Measurements from ENCODE around the gene NUDT12.

NUDT12 gene

DNA sequence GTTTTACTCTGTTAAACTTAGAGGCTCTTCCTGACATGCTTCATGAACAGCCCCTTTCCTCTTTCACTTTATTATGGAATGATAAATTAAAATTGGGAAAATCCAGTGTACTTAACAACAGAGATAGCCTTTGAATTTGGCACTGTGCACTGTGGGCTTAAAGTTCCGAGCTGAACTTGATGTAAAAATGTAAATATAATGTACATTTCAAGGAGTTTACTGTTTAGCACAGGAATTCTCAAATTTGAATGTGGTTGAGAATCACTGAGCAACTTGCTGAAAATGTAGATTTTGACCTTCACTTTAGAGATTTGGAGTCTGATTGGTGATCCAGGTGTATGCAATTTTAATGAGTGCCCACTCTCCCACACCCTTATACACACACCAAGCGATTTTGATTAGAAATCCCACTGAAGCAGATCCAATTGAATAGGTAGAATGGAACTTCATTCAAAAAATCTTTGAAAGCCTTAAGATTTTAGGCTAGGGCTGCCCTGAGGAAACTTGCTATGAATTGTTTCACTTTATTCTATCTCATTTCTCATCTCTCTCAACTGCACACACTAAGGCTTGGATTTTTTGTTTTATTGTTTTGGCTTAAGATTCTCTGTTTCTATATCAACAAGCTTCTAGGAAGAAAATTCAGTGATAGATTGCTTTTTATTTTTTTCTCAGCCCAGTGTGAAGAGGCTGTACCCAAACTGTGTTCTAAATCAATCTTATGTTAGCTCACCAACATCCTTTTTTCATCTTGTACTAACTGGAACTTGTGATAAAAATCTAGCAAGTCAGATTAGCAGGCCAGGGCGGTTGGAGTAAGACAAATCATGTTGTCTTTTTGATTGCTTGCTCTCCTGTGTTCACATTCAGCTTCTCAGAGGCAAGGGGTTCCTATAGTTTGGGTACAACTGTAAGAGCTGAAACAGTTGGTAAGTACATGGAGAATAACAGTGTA, 22.9 kb downstream of the NUDT12 start:
- TF ChIP-seq ZBTB7A (IDR thresholded peaks at IDR 0.05; ENCODE audit: low read depth): no peak
- no peak for TF ChIP-seq CREB1 (IDR thresholded peaks at IDR 0.05; ENCODE audit: low read depth)
- TF ChIP-seq YY1 (IDR thresholded peaks at IDR 0.05; ENCODE audit: low read depth): no peak
- TF ChIP-seq, protein P1, sequence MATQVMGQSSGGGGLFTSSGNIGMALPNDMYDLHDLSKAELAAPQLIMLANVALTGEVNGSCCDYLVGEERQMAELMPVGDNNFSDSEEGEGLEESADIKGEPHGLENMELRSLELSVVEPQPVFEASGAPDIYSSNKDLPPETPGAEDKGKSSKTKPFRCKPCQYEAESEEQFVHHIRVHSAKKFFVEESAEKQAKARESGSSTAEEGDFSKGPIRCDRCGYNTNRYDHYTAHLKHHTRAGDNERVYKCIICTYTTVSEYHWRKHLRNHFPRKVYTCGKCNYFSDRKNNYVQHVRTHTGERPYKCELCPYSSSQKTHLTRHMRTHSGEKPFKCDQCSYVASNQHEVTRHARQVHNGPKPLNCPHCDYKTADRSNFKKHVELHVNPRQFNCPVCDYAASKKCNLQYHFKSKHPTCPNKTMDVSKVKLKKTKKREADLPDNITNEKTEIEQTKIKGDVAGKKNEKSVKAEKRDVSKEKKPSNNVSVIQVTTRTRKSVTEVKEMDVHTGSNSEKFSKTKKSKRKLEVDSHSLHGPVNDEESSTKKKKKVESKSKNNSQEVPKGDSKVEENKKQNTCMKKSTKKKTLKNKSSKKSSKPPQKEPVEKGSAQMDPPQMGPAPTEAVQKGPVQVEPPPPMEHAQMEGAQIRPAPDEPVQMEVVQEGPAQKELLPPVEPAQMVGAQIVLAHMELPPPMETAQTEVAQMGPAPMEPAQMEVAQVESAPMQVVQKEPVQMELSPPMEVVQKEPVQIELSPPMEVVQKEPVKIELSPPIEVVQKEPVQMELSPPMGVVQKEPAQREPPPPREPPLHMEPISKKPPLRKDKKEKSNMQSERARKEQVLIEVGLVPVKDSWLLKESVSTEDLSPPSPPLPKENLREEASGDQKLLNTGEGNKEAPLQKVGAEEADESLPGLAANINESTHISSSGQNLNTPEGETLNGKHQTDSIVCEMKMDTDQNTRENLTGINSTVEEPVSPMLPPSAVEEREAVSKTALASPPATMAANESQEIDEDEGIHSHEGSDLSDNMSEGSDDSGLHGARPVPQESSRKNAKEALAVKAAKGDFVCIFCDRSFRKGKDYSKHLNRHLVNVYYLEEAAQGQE (IDR thresholded peaks at IDR 0.05; ENCODE audit: low read depth): no peak
- TF ChIP-seq CEBPB (IDR thresholded peaks at IDR 0.05): no peak
- no peak for TF ChIP-seq USF1 (IDR thresholded peaks at IDR 0.05)
- TF ChIP-seq MAX (IDR thresholded peaks at IDR 0.05): no peak
- TF ChIP-seq TEAD4 (IDR thresholded peaks at IDR 0.05): no peak
- no peak for TF ChIP-seq TCF12 (IDR thresholded peaks at IDR 0.05; ENCODE audit: low read depth)
- TF ChIP-seq TAF1 (IDR thresholded peaks at IDR 0.05; ENCODE audit: low read depth): no peak
- no peak for TF ChIP-seq EP300 (IDR thresholded peaks at IDR 0.05; ENCODE audit: borderline replicate concordance)
- TF ChIP-seq NFIC (IDR thresholded peaks at IDR 0.05): no peak
- no peak for TF ChIP-seq RAD21 (IDR thresholded peaks at IDR 0.05; ENCODE audit: low read depth)
- no peak for TF ChIP-seq FOXM1 (IDR thresholded peaks at IDR 0.05; ENCODE audit: borderline replicate concordance, low read depth)

GRCh38 chr5:103532086-103532734, 30.4 kb downstream of the NUDT12 start:
- no peak for TF ChIP-seq RAD21 (IDR thresholded peaks at IDR 0.05; ENCODE audit: low read depth)
- TF ChIP-seq CEBPB (IDR thresholded peaks at IDR 0.05): no peak
- no peak for TF ChIP-seq TAF1 (IDR thresholded peaks at IDR 0.05; ENCODE audit: low read depth)
- no peak for TF ChIP-seq YY1 (IDR thresholded peaks at IDR 0.05; ENCODE audit: low read depth)
- no peak for TF ChIP-seq EGR1 (IDR thresholded peaks at IDR 0.05)
- TF ChIP-seq ZBTB7A (IDR thresholded peaks at IDR 0.05; ENCODE audit: low read depth): no peak
- TF ChIP-seq MAX (IDR thresholded peaks at IDR 0.05): no peak
- TF ChIP-seq CREB1 (IDR thresholded peaks at IDR 0.05; ENCODE audit: low read depth): no peak
- TF ChIP-seq USF1 (IDR thresholded peaks at IDR 0.05): no peak
- TF ChIP-seq FOXM1 (IDR thresholded peaks at IDR 0.05; ENCODE audit: borderline replicate concordance, low read depth): no peak
- TF ChIP-seq EP300 (IDR thresholded peaks at IDR 0.05; ENCODE audit: borderline replicate concordance): no peak
- TF ChIP-seq TEAD4 (IDR thresholded peaks at IDR 0.05): no peak
- TF ChIP-seq NFIC (IDR thresholded peaks at IDR 0.05): no peak
- TF ChIP-seq, protein P1 (IDR thresholded peaks at IDR 0.05; ENCODE audit: low read depth): no peak
- no peak for TF ChIP-seq TCF12 (IDR thresholded peaks at IDR 0.05; ENCODE audit: low read depth)

DNA sequence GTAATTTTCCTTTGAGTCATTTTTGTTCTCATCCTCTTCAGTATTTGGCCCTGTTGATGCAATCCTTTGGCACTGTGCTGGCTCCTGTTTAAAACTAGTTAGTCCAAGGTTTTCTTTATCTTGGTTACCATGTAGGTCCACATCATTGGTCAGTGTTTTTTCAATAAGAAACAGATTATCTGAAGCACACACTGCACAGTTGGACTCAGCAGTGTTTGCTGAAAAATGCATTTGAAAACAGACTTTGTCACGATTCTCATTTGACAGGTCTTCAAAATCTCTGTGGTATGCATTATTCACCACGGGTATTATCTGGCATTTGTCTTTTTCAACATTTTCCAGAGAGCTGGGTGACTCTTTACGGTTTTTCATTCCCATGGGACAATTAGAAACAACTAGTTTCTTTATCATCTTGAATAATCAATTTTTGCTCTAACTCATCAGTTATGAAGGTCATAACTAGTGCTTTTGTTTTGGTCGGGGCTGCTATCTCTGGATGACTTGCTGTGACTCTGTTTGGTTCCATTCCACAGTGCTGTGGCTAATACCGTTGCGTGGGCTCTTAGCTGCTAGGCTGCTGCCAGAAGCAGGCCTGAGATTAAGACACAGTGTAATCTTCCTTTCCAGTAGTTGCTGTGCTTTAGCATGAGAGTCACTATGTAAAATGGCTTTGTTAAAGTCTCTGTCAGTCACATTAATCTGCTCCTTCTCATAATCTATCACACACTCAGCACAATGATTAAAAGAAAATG, 36.2 kb downstream of the NUDT12 start:
- TF ChIP-seq USF1 (IDR thresholded peaks at IDR 0.05) (no peak), TEAD4 (IDR thresholded peaks at IDR 0.05) (no peak), YY1 (IDR thresholded peaks at IDR 0.05; ENCODE audit: low read depth) (no peak), EGR1 (IDR thresholded peaks at IDR 0.05) (no peak), NFIC (IDR thresholded peaks at IDR 0.05) (no peak), MAX (IDR thresholded peaks at IDR 0.05) (no peak), ZBTB7A (IDR thresholded peaks at IDR 0.05; ENCODE audit: low read depth) (no peak)

- TF ChIP-seq EP300 (IDR thresholded peaks at IDR 0.05; ENCODE audit: borderline replicate concordance): no peak
Measured at GRCh38 chr5:103525361-103525760, 37.2 kb downstream of the NUDT12 start.

All from Ishikawa (cell line).